GM19193 (cell line): ENCODE data around the gene NLGN2.

Experiments
- POLR2A ChIP-seq: IDR thresholded peaks from 4 replicates; pipeline ENCODE4 v1.6.1; 2011; ENCODE audit not compliant: insufficient read depth, insufficient read length; ENCODE audit errors: extremely low read depth

NLGN2 gene

DNA sequence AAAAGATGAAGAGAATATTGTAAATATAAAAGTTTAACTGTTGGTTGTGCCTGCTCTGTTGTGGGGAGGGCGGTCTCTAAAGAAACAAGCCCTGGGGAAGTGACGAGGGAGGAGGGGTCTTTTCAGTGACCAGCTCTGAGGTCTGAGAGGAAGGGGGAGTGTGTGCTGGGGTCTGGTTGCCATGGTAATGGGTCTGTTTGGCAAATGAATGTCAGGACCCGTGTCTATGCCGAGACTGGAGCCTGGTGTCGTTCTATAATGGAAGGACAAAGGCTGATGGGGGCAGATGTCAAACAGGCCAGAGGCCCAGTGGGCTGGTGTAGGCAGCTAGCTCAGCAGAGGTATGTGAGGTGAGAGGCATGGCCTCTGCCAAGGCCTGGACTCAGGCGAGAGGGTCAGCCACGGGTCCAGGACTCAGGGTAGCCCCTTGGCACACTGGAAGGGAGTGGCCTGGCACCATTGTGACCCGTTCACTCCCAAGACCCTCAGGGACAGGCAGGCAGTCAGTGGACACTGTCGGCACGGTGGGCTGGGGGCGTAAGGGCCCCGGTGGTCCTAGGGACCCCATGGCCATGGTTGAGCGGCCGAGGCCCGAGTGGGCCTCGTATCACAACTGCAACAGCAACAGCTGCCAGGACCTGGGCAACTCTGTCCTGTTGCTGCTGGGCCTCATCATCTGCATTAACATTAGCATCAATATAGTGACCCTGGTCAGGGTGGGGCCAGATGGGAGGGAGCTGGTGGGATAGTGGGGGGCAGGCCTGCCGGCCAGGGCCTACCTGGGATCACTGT lies 12.4 kb downstream of the NLGN2 start, which contains the start of gene SPEM1:
SPEM1 (plus strand) TSS at position 506 of the 792 bp plus-strand sequence; CDS start at position 567, 61 bp downstream.
- no peak for TF ChIP-seq POLR2A

DNA sequence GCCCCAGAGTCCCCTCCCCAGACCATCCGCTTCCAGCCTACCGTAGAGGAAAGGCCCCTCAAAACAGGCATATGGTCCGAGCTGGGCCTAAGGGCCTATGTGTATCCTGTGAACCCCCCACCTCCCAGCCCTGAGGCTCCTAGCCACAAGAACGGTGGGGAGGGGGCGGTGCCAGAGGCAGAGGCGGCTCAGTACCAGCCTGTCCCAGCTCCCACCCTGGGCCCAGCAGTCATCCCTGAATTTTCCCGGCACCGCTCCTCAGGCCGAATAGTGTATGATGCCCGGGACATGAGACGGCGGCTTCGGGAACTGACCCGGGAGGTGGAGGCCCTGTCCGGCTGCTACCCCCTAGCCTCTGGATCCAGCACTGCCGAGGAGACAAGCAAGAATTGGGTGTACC lies 13.5 kb downstream of the NLGN2 start:
- TF ChIP-seq POLR2A: no peak

DNA sequence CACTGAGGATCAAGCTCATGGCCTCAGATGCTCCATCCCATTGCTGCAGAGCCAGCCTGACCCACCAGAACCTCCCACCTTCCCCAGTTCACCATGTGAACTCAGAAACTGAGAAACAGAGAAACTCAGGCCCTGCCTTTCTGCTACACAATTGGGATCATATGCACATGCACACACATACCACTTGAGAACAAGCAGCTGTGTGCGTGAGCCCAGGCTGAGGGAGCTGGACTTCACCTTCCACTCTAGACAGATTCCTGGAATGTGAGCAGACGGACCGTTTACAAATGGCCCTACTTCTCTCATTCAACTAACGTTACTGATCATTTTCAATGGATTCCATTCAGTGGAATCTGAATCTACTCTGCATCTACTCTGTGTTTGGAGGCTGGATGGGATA lies 16.0 kb downstream of the NLGN2 start:
- TF ChIP-seq POLR2A: no peak

DNA sequence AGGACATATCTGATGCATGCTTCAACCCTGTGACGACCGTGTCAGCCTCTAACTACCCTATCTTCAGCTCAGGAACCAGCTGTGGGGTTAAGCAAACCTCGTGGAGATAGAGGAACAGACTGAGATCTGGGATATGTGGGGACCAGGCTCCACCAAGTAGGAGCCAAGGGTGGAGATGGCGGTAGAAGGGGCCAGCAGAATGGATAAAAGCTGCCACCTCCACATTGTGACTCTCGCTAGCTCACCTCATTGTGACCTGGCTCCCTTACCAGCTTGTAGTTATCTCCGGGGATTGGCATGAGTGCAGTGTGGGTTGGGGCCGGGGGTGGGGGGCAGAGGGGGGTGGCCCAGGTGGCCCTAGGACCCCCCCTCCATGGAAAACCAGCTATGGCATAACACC lies 17.7 kb downstream of the NLGN2 start, which contains the start of gene SPEM2:
SPEM2 (plus strand) TSS at position 301 of the 400 bp plus-strand sequence; CDS start at position 374, 73 bp downstream.
- no peak for TF ChIP-seq POLR2A

DNA sequence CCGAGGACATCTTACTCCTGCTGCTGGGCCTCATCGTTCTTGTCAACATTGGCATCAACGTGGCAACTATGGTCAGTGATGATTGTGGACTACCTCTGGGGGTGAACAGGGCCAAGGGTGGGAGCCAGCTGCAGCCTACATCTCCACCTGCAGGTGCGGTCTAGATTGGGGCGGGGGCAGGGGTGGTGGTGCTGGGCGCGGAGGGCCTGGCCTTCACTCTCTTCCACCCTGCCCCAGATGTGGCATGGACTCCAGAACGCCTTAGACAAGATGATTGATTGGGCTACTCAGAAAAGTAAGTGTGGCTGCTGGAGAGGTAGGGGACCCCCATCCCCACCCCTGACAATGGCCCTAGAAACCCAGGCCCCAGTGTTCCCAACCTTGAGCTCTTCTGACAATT lies 18.1 kb downstream of the NLGN2 start:
- no peak for TF ChIP-seq POLR2A

DNA sequence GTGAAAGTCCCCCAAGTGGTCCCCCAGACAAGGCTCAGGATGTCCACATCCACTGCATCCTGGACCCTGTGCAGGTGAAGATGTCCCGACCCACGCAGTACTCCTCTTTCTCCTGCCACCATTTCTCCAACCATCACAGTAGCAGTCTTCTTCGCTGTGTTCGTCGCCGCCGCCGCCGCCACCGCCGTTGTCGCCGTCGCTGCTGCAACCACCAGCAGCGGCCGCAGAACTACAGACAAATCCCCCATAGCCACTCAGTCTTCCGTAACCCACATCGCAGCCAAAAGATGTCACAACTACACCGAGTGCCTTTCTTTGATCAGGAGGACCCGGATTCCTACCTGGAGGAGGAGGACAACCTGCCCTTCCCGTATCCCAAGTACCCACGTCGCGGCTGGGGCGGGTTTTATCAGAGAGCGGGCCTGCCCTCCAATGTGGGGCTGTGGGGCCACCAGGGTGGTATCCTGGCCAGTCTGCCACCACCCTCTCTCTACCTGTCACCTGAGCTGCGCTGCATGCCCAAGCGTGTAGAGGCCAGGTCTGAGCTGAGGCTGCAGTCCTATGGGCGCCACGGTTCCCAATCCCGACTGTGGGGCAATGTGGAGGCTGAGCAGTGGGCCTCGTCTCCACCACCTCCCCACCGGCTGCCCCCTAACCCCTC lies 18.7 kb downstream of the NLGN2 start:
- TF ChIP-seq POLR2A: no peak

DNA sequence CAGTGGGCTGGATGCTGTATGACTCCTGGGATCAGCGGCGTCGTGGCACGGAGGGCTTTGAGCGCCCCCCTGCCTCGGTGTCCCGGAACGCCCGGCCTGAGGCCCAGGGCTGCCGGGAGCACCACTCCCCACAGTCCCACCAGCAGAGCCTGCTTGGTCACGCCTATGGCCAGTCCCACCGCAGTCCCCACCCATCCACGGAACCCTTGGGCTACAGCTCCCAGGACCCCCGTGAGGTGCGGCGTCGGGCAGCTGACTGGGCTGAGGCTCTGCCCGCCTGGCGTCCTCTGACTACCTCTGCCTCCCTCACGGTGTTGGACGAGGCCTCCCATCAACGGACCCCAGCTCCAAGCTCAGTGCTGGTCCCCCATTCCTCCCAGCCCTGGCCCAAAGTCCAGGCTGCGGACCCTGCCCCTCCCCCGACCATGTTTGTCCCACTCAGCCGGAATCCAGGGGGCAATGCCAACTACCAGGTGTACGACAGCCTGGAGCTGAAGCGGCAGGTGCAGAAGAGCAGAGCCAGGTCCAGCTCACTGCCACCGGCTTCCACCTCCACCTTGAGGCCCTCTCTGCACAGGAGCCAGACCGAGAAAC lies 19.3 kb downstream of the NLGN2 start:
- no peak for TF ChIP-seq POLR2A

DNA sequence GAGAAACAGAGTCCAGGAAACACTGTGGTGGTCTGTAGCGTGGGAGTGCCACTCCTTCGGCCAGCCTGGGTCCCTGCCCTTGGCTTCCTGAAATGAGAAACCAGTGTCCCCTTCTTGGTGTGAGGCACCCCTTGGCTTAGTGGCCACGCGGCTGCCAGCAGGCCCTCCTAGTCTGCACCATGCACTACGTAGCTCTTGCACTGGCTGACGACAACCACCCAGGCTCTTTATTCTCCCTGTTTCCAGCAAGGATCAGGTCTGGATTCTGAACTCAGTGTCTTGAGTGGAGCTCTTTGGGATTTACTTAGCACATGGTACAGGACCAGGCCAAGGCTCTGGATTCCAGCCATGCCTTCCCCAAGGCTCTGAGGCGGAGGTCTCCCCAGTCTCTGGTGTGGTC lies 19.9 kb downstream of the NLGN2 start:
- no peak for TF ChIP-seq POLR2A

DNA sequence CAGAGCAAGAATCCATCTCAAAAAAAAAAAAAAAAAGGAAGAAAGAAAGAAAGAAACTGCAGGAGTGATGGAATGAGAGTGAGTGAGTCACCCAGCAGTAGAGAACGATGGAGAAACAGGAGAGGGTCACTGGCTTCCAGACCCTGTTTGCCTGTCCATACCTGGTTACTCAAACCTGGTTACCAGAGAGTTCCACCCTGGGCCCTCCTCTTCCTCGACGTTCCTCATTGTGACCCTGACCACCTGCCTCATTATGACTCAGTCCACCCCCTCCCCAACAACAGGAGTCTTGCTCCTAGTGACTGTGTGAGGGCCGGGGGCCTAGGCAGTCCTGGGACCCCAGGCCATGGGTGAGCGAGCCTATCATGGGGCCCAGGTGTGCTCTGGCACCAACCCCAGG lies 20.9 kb downstream of the NLGN2 start, which contains the start of gene SPEM3:
SPEM3 (plus strand) TSS at position 301 of the 400 bp plus-strand sequence; CDS start at position 347, 46 bp downstream.
- TF ChIP-seq POLR2A: no peak

DNA sequence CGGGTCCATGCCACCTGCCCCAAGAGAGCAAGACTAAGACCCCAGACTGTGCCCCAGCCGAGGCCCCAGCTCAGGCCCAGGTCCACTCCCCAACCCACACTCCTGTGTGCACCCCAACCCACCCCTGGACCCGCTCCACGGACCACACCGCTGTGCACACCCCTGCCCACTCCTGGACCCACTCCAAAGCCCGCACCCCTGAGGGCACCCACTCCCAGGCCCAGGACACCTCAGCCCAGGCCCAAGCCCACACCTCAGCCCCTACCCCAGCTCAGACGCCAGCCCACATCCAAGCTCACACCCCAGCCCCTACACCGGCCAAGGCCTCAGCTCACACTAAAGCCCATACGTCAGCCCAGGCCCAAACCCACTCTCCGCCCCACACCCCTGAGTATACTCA lies 22.1 kb downstream of the NLGN2 start:
- TF ChIP-seq POLR2A: no peak

DNA sequence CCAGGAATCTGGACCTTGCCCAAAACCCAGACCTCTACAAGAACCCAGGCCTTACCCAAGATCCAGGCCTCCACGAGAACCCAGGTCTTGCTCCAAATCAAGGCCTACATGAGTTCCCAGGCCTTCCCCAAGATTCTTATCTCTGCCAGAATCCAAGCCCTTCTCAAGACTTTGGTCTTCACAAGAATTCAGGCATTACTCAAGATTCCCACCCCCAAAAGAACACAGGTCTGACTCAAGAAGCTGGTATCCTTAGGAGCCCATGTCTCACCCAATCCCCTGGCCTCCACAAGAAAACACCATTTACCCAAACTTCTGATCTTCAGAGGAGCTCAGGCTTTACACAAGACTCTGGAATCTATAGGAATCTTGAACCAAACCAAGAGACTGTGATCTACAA lies 23.6 kb downstream of the NLGN2 start:
- no peak for TF ChIP-seq POLR2A

DNA sequence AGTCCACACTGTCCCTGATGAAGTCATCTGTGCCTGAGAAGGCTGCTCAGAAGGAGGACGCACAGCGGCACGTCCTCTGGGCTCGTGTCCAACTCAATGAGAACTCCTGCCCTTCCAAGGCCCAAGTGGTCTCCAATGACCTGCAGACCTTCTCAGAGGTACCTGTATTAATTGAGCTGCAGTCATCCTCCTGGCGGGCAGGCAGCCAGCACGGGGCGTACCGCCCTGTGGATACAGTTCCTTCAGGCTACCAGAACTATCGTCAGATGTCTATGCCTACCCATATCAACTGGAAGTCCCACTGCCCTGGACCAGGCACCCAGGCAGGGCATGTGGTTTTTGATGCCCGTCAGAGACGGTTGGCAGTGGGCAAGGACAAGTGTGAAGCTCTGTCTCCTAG lies 24.7 kb downstream of the NLGN2 start:
- no peak for TF ChIP-seq POLR2A

DNA sequence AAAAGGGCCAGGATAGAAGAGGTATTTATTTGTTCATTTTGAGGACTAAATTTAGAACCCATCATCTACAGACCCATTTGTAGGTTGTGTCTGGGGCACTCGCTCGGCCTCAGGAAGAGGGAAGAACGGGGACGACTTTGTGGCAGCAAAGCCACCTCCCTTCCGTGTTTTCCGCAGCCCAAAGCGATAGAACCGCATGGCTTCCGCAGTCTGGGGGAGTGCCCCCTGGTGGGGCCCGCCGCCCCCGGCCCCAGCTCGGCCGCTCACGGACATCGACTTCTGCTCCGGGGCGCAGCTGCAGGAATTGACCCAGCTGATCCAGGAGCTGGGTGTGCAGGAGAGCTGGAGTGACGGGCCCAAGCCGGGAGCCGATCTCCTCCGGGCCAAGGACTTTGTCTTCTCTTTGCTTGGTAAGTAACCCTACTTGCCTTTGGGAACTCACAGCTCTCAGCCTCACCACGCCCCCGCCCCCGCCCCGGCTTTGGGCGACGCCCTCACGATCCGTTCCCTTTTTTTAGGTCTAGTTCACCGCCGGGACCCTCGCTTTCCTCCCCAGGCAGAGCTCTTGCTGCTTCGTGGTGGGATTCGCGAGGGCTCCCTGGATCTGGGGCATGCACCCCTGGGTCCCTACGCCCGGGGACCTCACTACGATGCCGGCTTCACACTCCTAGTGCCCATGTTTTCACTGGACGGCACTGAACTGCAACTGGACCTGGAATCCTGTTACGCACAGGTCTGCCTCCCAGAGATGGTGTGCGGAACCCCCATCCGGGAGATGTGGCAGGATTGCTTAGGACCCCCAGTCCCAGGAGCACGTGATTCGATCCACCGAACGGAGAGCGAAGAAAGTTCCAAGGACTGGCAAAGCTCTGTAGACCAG lies 28.3 kb downstream of the NLGN2 start:
- no peak for TF ChIP-seq POLR2A

DNA sequence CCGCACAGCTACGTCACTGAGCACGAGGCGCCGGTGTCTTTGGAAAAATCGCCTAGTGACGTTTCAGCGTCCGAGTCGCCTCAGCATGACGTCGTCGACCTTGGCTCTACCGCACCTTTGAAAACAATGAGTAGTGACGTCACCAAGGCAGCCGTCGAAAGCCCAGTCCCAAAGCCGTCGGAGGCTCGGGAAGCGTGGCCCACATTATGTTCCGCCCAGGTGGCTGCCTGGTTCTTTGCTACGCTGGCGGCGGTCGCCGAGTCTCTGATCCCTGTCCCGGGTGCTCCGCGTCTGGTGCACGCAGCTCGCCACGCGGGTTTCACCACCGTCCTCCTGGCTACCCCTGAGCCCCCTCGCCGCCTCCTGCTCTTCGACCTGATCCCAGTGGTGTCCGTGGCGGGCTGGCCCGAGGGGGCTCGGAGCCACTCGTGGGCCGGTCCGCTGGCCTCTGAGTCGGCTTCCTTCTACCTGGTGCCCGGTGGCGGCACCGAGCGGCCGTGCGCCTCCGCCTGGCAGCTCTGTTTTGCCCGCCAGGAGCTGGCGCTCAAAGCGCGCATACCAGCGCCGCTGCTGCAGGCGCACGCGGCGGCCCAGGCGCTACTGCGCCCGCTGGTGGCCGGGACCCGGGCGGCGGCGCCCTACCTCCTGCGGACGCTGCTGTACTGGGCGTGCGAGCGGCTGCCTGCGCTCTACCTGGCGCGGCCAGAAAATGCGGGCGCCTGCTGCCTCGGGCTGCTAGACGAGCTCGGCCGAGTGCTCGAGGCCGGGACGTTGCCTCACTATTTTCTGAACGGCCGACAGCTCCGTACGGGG lies 29.1 kb downstream of the NLGN2 start:
- no peak for TF ChIP-seq POLR2A
